Neural progenitor cell (in vitro differentiated cells): ENCODE results near the gene EDEM2.
"Not testable (repeated sequence)": the region's sequence is repeated elsewhere in the genome, so short reads cannot be mapped to it uniquely, and the experiment has no call there.

Experiments
- EZH2phosphoT487 ChIP-seq: fragments of 200-600 bp; sonication (generic); IDR thresholded peaks from 2 replicates; pipeline ENCODE4 v1.6.1; 2017; ENCODE audit warnings: antibody characterized with exemption
- TF ChIP-seq, protein P1 (sequence below): fragments of 200-600 bp; sonication (generic); IDR thresholded peaks from 2 replicates; pipeline ENCODE4 v1.5.1; 2017; ENCODE audit warnings: antibody characterized with exemption, mild to moderate bottlenecking

DNA sequence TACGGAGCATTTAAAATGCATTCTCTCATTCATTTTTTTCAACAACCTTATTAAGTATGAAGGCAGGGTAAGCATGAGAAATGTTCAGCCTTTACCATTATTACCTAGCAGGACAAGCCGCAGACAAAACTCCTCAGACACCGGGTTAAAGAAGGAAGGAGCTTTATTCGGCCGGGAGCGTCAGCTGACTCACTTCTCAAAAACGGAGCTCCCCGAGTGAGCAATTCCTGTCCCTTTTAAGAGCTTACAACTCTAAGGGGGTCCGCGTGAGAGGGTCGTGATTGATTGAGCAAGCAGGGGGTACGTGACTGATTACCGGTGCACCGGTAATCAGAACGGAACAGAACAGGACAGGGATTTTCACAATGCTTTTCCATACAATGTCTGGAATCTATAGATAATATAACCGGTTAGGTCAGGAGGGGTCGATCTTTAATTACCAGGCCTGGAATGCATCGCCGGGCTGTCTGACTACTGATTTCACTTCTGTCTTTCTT is 487 bp upstream of the EDEM2 start:
- TF ChIP-seq, protein P1, sequence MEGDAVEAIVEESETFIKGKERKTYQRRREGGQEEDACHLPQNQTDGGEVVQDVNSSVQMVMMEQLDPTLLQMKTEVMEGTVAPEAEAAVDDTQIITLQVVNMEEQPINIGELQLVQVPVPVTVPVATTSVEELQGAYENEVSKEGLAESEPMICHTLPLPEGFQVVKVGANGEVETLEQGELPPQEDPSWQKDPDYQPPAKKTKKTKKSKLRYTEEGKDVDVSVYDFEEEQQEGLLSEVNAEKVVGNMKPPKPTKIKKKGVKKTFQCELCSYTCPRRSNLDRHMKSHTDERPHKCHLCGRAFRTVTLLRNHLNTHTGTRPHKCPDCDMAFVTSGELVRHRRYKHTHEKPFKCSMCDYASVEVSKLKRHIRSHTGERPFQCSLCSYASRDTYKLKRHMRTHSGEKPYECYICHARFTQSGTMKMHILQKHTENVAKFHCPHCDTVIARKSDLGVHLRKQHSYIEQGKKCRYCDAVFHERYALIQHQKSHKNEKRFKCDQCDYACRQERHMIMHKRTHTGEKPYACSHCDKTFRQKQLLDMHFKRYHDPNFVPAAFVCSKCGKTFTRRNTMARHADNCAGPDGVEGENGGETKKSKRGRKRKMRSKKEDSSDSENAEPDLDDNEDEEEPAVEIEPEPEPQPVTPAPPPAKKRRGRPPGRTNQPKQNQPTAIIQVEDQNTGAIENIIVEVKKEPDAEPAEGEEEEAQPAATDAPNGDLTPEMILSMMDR: not testable (repeated sequence)
- TF ChIP-seq EZH2phosphoT487: not testable (repeated sequence)
